Measurements from ENCODE around the gene TMEM125. TPM values are rescaled to one million over a fixed set of nuclear protein-coding genes. Genes with fewer than 3 reads are reported as not detected.

TMEM125 gene
- total RNA-seq, 1 donor from 2014 or later = 19.8 TPM

DNA sequence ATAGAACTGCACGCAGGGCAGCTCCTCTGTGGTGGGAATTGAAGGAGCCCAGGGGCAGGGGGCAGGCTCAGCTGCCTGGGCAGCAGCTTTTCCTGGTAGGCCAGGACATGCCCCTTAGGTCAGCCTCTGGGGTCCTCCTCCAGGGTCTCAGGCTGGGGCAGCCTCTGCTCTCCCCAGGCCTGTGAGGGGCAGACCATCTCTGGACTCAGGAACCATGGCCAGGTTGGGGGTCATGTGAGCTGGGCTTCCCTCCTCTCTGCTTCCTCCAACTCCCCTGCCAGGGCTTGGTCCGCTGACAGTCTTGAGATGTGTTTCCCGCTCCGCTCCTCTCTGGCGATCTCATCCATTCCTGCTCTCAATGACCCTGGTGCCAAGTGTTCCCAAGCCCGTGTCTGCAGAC, 9.9 kb downstream of the TMEM125 start:
- Mint-ChIP-seq H3K4me1 (ENCODE audit: unreplicated experiment) (peaks cover 12% of the 10 kb centered on the region), H3K9me3 (no peaks in the 10 kb centered on the region), H3K27ac (no peak overlapping the region), H3K27me3 (no peaks in the 10 kb centered on the region), H3K36me3 (no peaks in the 10 kb centered on the region), H3K4me3 (no peak overlapping the region)
- no peak for DNase-seq (ENCODE audit: extremely low spot score, unreplicated experiment)
- TF ChIP-seq, protein P1, sequence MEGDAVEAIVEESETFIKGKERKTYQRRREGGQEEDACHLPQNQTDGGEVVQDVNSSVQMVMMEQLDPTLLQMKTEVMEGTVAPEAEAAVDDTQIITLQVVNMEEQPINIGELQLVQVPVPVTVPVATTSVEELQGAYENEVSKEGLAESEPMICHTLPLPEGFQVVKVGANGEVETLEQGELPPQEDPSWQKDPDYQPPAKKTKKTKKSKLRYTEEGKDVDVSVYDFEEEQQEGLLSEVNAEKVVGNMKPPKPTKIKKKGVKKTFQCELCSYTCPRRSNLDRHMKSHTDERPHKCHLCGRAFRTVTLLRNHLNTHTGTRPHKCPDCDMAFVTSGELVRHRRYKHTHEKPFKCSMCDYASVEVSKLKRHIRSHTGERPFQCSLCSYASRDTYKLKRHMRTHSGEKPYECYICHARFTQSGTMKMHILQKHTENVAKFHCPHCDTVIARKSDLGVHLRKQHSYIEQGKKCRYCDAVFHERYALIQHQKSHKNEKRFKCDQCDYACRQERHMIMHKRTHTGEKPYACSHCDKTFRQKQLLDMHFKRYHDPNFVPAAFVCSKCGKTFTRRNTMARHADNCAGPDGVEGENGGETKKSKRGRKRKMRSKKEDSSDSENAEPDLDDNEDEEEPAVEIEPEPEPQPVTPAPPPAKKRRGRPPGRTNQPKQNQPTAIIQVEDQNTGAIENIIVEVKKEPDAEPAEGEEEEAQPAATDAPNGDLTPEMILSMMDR (conservative IDR thresholded peaks at IDR 0.05) = no peak

DNA sequence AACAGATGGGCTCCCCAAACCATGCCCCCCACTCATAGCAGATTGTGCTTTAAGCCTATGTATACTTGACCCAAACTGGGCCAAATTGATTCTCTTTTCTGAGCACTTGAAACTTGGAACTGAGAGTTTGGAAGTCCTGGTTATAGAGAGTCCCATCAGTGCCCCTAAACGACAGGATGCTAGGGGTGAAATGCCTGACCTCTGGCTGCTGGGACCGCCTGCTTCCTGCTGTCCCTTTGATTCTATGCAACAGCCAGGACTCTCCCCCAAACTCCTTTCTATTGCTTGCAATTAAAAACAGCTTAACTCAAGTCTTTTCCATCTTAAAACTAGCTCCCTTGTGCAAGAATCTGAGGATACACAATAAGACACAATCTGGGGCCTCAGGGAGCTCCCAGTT, 10.9 kb downstream of the TMEM125 start:
- Mint-ChIP-seq H3K27ac (no peak overlapping the region), H3K9me3 (no peaks in the 10 kb centered on the region), H3K27me3 (no peaks in the 10 kb centered on the region), H3K4me1 (ENCODE audit: unreplicated experiment) (peaks cover 12% of the 10 kb centered on the region), H3K36me3 (no peaks in the 10 kb centered on the region), H3K4me3 (no peak overlapping the region)
- TF ChIP-seq, protein P1 (conservative IDR thresholded peaks at IDR 0.05) = no peak
- no peak for DNase-seq (ENCODE audit: extremely low spot score, unreplicated experiment)

DNA sequence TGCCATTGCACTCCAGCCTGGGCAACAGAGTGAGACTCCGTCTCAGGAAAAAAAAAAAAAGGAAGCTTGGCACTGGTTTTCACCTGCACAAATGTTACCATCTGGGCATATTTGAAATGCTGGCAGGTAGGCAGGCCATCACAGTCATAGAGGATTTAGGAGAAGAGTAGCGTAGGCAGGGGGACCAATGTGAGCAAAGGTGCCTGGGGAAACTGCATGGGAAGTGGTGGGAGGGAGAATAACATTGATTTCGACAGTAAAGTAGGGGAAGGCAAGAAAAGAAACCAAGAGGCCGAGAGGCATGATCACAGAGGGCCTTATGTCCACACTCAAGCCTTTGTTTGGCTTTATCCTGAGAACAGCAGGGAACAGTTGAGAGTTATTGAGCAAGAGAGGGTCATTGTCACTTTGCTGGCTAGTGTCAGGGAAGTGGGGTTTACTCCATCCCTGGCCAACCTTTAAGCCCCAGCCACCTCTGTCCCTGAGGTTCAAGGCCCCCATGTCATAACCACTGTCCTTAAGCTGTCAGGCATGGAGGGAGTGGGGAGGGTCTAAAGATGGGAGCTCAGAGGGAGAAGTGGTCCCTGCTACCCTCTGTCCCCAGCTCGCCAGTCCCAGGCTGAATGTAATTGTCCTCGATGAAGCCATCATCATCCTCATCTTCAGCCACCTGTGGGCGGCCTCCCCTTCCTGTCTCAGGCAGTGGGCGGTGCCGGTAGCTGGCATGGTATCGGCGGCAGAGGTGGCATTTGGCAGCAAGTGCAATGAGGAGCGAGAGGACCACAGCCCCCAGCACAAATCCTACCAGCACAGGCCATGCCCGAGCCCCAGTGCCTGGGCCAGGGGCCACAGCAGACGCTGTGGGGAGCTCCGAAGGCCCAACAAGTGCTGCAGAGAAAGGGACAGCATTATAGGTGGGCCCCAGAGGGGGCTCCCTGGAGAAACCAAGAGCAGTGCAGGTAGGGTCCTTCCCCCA, 12.7 kb downstream of the TMEM125 start:
- Mint-ChIP-seq H3K4me3 (no peak overlapping the region), H3K27ac (no peak overlapping the region), H3K27me3 (no peaks in the 10 kb centered on the region), H3K36me3 (no peaks in the 10 kb centered on the region), H3K9me3 (no peaks in the 10 kb centered on the region), H3K4me1 (ENCODE audit: unreplicated experiment) (peaks cover 12% of the 10 kb centered on the region)
- TF ChIP-seq, protein P1 (conservative IDR thresholded peaks at IDR 0.05) = no peak
- no peak for DNase-seq (ENCODE audit: extremely low spot score, unreplicated experiment)

DNA sequence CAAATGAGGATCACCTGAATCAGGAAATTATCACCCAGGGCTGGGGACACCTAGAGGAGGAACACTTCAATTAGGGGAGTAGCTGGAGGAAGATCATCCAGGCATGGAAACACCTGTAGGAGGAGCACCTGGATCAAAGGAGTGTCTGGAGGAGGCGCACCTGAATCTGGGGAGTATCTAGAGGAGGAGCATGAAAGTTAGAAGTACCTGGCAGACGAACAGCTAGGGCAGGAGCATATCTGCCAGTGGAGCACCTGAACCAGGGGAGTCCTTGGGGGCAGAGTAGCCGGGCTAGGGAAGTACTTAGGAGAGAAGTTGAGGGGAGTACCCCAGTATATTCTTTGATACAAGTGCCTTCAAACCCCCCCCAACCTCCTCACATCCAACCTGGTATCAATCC, 14.3 kb downstream of the TMEM125 start:
- no peak overlapping the region for H3K27ac Mint-ChIP-seq
- TF ChIP-seq, protein P1 (conservative IDR thresholded peaks at IDR 0.05) = no peak
- H3K4me3 Mint-ChIP-seq = peak overlapping the region; percentile 94
- peaks cover 3% of the 10 kb centered on the region for H3K27me3 Mint-ChIP-seq
- H3K4me1 Mint-ChIP-seq (ENCODE audit: unreplicated experiment) = peaks cover 12% of the 10 kb centered on the region
- no peak for DNase-seq (ENCODE audit: extremely low spot score, unreplicated experiment)
- H3K9me3 Mint-ChIP-seq = no peaks in the 10 kb centered on the region
- H3K36me3 Mint-ChIP-seq = no peaks in the 10 kb centered on the region

DNA sequence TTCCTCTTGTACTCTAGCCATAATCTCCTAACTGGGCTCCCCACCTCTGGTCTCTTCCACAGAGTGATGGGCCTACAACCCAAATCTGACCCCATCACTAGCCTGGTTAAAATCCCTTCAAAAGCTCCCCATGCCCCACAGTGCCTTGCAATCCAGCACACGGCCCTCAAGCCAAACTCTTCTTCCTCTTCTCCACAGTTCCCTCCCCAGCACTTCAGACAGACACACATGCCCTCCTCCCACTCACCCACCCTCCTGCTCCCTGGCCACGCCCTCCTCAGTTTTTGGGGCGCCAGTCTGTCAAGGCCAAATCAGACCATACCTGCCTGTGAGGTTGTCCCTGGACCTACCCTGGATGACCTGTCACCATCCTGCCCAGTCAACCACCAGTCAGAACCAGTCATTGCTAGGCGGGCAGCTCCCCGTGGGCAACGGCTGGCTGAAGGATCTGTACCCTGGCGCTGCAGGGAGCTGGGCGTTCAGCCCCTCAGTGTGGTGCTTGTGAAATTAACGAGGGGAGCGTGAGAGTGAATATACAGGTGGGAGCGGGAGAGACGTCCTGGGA, 14.8 kb downstream of the TMEM125 start:
- Mint-ChIP-seq H3K27ac (peak overlapping the region; percentile 80), H3K27me3 (peaks cover 3% of the 10 kb centered on the region), H3K9me3 (no peaks in the 10 kb centered on the region), H3K36me3 (no peaks in the 10 kb centered on the region), H3K4me3 (peak overlapping the region; percentile 94), H3K4me1 (ENCODE audit: unreplicated experiment) (peaks cover 12% of the 10 kb centered on the region)
- TF ChIP-seq, protein P1 (conservative IDR thresholded peaks at IDR 0.05) = no peak
- DNase-seq (ENCODE audit: extremely low spot score, unreplicated experiment) = no peak
